Measurements from ENCODE around the gene NAALADL2.

DNA sequence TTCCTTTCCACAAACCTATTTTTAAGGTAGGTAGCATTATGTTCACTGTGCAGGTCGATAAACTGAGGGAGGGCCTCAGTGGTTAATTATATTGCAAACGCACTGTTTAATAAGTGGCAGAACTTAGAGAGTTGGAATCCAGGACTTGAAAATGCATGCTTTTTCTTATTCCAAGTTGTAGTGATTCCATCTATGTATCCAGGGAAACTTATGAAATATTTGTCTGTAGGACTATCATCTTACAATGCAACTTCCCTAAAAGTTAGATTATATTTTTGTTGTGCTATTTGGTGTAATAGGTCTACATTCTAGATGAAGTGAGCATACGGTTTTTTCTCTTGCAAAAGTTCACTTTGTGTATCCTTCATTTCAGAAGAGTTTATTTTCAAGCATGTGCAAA lies 419.5 kb downstream of the NAALADL2 start:
- TF ChIP-seq, protein P1, sequence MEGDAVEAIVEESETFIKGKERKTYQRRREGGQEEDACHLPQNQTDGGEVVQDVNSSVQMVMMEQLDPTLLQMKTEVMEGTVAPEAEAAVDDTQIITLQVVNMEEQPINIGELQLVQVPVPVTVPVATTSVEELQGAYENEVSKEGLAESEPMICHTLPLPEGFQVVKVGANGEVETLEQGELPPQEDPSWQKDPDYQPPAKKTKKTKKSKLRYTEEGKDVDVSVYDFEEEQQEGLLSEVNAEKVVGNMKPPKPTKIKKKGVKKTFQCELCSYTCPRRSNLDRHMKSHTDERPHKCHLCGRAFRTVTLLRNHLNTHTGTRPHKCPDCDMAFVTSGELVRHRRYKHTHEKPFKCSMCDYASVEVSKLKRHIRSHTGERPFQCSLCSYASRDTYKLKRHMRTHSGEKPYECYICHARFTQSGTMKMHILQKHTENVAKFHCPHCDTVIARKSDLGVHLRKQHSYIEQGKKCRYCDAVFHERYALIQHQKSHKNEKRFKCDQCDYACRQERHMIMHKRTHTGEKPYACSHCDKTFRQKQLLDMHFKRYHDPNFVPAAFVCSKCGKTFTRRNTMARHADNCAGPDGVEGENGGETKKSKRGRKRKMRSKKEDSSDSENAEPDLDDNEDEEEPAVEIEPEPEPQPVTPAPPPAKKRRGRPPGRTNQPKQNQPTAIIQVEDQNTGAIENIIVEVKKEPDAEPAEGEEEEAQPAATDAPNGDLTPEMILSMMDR (IDR thresholded peaks at IDR 0.05; ENCODE audit: poor library complexity, severe bottlenecking), result no peak
- TF ChIP-seq EZH2 (IDR thresholded peaks at IDR 0.05; ENCODE audit: borderline replicate concordance, insufficient read depth, low read length, poor library complexity, severe bottlenecking), result no peak
